ENCODE measurements around the gene DLX2.

The DLX2 gene

DNA sequence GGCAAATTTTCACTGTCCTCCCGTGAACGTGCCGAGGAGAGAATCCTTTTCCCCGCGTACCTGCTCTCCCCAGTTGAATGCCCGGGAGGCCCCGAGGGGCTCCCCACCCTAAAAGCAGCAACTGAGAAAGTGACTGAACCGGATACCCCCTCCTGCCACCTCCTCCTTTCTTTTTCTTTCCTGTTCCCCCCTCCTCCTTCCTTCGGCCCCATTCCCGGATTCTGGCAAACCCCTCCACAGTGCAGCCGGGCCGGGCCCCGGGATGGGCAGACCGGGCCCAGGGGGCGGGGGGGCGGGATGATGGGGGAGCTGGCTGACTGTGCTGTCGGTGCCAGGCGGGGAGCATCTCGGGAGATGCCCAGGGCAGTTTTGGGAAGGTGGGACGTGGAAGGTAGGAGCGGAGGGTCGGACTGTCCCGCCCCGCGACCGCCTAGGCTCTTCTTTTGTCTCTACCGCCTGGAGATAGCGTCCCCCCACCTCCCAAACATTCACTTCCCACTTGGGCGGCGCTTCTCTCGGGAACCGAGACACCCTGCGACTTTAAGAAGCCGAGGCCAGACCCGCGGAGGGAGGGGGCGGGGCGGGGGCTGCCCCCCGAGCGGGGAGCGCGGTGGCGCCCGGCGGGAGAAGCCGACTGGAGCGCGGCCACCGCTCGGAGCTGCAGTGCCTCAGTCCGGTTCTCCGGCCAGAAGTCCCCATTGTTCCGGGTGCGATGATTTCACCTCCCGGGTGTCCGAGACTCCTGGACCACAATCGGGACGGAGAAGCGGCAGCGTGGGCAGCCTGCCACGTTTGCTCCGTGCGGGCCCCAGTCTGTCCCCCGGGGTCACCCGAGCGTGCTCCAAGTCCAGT is 8.2 kb downstream of the DLX2 start:
- no peak for DNase-seq (ENCODE audit: low read depth)

DNA sequence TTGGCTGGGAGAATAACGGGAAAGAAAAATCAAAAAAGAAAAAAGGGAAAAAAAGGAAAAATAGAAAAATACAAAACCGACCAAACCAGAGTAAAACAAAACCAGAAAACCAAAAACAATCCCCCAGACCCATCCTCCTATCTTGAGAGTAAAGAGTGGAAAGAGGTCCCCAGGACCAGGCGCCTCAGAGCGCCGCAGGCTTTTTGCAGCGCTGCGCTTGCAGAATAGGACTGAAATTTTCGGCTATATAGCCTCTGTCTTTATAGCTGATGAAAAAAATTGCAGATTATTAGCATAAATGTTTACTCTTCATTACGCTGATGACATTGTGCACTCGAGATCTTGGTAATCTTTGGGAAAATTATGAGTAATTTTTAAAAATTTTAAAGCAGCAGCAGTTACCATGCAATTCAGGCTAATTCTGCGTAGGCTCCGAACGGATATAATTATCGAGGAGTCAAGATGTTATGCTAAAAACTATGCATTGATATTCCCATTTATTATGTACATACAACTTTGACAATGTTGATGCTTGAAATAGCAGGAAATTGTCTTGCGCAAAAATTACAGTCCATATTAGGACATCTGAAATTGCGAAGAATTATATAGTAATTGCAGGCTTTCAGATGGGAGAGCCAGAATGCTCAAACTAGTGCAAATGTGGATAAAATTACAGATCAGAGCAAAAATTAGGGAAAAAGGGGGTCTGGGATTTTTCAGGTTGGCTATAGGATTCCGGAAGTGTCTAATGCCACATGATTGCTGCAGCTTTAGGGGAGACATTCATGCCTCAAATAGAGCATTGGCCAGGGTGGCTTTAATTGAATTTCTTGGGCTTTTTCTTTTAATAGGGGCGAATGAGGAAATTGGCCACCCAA is 9.0 kb downstream of the DLX2 start:
- no peak for DNase-seq (ENCODE audit: low read depth)

DNA sequence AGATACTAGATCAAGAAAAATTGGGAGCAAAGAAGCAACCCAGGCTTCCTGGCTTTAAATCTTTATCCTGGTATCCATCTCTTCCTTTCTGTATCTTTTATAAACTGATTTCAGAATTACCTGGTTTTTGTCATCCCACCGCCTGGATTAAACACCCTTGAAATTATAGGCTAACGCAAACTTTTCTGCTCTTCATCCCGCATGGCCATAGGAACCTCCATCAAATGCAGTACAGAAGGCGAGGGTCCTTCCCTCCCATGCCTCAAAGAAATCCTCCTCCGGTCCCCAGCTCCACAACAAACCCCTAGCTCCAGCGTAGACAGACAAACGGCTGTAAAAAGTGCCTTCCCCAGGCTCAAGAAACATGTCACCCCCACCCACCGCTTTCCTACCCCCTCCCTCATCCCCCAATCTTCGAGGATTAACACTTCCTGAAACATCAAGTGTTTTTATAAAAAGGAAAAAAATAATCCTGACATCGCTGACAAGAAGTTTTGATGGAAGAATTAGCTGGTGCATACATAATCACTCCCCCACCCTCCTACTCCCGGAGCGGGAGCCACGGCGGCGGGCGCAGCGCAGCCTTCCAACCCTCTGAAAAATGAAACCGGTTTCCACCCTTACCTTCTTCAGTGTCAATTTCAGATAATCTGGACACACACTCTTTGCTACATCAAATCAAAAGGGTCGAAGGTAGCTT is 9.8 kb downstream of the DLX2 start:
- no peak for DNase-seq (ENCODE audit: low read depth)

- no peak for DNase-seq (ENCODE audit: low read depth)
Observed at GRCh38 chr2:172091761-172092566, 10.7 kb downstream of the DLX2 start.

DNA sequence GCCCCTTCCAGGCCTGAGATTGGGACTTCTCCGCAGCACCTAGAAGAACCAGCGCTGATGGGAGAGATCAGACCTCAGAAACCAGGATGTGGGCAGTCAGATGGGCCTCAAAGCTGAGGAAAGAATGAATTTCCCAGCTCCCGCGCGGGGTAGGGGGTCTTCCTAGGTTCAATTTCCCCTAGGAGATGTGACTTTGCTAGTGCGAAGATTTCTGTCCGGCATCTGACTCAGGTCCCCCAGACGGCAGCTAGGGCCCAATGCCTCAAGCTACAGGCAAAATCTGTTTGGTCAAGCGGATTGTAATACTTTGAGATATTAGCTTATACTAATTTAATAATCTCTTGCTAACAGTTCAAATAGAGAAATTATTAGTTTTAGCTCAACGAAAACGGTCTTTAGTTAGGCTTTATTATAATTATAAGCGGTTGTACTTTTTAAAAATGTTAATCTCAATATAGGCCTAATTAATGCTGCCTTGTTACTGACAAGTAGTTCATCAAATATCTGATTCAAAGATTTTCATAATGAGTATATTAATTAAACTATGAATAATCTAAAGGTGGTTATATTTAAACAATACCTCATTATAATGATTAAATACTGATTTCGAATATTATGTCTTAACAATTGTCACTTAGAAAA is 11.6 kb downstream of the DLX2 start:
- no peak for DNase-seq (ENCODE audit: low read depth)

DNA sequence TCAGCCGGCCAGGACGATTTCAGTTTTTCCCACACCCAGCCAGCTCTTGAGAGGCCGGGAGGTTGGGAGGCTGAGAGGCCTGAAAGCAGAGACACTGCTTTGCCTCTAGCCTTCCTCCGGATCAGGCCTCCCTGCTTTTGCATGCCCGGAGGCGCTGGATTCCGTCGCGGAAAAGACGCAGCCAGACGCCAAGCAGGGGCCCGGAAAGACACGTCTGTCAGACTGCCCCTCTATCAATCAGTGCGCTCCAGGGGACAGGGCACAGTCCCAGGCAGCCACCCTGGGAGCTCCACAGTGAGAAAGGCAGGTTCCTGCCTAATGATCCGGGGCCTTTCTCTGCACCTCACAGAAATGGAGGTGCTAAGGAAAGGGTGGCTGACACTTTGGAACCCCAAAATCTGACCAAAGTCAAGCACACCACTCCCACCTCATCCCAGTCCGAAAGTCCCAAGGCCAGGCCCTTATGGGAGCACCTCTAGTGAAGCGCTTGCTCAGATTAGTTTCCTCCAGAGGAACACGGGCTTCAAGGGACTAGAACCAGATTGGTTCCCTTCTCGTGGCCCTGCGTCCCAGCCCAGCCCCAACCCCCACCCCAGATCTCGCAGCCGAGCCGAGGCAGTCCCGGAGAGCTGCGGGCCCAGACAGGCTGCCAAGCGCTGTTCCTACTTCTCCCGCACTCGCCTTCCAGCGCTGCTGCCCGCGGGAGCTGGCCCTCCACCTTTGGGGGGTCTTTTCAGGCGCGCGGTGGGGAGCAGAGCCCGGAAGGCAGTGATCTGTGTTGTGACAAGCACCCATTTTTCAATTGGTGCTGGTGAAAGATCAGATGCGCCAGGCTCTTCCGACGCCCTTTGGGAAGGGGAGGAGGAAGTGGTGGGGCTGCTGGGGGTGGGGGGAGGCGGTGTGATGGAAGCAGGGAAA is 12.4 kb downstream of the DLX2 start:
- DNase-seq (ENCODE audit: low read depth): no peak

DNA sequence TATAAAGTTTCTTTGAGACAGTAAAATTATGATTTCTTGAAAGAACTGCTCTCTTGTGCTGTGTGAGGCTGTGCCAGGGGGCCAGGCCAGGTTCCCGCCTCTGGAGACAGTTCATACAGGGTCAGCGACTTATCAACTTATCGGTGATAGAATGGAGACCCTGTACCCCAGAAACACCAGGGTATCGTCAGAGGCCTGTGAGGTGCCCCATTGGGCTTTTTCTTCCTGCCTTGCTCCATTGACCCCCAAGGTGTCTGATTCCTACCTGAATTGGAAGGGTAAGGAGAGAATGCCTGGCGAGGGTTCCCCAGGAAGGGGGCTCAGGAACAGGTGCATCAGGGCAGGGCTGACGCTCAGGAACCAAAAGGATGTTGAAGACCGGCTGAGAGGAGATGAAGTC is 13.1 kb downstream of the DLX2 start:
- DNase-seq (ENCODE audit: low read depth): no peak

GRCh38 chr2:172089005-172089504 is 13.6 kb downstream of the DLX2 start:
- DNase-seq (ENCODE audit: low read depth): no peak

DNA sequence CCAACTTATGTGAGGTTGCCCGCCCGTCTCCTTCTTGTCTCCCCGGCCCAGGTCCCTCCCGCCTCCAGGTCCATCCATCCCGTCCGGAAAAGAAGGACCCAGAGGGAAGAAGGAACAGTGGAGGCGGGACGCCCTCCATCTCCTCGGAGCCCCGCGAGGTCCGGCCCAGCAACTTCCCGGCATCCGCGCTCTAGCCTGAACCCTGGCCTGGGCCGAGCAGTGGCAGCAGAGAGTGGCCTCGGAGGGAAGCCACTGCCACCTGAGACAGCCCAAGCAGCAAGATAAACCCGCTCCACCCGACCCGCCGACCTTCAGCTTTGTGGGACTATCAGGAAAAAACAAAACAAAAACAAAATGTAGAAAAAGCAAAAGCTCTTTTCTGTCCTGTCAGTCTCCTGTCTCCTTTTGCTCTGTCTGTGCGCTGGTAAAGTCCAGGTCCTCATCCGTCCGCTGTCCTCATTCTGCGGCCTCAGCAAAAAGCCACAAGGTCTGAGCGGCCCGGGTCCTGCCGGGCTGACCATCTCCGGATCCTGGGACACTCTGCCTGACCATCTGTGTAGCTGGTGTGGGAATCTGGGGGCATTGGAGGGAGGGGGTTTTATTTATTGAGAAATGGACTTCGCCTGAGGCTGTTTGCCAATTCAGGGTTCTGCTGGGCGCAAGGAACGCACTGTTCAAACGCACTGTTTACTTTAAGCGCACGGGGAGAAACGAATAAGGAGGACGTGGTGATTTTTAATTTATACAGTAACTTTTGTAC is 14.3 kb downstream of the DLX2 start:
- DNase-seq (ENCODE audit: low read depth): no peak

GRCh38 chr2:172087780-172088244 is 14.9 kb downstream of the DLX2 start:
- DNase-seq (ENCODE audit: low read depth): no peak

DNA sequence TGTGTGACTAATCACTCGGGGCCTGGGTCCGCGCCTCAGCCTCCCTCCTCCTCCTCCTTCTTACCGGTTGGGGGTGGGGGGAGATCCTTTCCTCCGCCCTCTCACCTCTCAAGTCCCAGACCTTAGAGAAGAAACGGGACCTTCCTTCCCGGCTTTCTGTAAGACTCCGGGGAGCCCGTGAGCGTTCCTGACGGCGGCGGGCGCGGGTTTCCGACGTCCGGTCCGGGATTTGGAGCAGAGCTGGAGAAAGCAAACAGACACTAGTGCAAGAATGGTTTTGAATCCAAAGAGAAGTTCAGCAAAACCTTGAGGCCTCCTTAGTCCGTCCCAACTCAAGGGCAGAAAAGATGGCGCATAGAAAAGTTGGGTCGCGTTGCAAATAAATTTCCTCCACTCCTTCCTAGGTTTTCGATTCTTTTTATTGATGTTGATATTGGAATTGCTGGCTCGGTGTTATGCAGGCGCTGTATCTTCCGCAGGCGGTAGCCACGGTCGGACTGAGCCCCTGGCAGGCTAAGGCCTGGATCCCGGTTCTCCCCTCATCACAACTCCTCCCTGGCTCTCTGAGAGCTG is 15.4 kb downstream of the DLX2 start:
- no peak for DNase-seq (ENCODE audit: low read depth)

DNA sequence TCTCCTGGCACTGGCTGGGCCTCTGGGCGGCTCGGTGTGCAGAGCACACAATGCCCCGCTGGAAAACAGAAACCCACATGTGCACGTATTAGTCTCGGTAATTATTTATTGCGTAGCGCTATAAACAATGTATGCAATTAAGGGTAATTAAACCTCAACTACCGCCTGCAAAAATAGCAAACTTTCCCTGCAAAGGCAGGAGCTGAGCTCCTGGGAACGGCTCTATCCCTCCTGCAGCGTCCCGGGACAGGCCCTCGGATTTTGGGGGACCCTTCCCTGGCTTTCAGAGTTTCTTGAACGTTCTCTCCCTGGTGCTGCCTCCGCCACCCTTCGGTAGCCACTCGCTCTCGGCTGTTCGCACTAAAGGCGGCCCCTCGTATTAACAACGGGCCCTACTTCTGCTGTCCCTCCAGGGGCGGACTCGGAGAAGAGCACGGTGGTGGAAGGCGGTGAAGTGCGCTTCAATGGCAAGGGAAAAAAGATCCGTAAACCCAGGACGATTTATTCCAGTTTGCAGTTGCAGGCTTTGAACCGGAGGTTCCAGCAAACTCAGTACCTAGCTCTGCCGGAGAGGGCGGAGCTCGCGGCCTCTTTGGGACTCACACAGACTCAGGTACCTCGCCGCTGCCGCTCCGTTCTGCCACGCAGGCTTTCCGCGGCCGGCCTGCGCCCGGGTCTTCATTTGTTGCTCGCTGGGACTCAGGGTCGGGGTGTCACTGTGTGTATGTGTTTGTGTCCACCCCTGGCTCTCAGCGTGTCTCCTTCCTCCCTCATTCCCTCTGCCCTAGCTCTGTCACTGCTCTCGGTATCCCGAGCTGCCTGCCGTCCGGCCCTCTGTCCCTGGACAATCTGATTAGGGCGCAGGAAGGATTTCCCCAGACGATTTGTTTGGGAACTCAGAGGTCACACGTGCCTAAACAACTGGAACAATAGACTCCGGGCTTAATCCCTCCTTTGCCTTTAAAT is 16.2 kb downstream of the DLX2 start:
- DNase-seq (ENCODE audit: low read depth): peak; percentile 40

DNA sequence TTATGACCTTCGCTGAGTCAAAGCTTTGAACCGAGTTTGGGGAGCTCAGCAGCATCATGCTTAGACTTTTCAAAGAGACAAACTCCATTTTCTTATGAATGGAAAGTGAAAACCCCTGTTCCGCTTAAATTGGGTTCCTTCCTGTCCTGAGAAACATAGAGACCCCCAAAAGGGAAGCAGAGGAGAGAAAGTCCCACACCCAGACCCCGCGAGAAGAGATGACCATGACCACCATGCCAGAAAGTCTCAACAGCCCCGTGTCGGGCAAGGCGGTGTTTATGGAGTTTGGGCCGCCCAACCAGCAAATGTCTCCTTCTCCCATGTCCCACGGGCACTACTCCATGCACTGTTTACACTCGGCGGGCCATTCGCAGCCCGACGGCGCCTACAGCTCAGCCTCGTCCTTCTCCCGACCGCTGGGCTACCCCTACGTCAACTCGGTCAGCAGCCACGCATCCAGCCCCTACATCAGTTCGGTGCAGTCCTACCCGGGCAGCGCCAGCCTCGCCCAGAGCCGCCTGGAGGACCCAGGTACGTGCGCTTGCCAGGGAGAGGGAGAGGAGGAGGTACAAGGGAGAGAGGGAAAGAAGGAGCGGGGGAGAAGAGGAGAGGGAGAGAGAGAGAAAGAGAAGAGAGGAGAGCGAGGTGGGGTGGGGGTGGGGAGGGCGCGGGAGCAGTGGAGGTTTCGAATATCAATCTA is 17.1 kb downstream of the DLX2 start, which contains the start of gene DLX1:
DLX1 (plus strand) TSS at position 48 of the 700 bp plus-strand sequence; CDS start at position 219, 171 bp downstream.
- no peak for DNase-seq (ENCODE audit: low read depth)

DNA sequence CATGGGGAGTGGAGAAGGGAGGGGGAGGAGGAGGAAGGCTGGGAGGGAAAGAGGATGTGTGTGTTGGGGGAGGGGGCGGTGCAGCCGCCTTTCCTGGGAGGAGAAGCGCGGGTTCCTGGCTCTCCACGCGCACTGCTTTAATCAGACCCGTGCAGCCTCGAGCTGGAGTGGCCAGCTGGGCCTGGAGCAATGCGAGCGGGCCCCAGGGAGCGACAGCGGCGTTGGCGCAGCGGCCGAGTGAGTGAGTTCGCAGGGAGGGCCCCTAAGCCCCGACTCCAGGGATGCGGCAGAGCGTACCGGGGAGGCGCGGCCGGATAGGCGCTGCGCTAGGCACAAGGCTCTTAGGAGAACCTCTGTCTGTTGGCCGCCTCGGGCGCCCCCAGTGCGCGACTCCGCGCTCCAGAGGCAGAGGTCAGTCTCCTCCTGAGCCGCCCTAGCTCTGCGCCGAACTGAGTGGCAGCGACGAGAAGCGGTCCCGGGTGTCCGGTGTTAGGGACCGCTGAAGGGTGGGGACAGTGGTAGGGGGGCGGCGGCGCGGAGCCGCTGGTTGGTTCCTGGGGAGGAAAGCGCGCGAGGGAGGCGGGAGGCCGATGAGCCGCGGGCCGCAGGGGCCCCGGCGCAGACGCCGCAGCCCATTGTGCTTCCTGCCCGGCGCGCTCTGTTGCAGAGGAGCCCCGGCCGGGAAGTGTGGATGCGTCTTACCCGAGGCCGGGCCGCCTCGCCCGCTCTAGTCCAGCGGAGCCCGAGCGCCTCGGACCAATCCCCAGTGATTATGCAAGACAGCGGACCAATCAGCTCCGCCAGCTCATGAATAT is 17.8 kb downstream of the DLX2 start:
- no peak for DNase-seq (ENCODE audit: low read depth)

DNA sequence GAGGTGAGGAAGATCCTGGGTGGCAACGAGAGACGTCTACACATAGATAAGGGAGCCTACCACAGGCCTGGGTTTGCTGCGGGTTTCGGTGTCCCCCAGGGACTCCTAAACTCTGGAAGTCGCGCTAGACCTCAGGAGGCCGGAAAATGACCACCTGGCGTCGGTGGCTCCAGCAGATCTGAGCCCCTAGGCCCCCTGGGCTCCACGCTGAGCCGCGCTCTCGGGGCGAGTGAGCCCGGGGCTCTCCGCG is 18.4 kb downstream of the DLX2 start:
- no peak for DNase-seq (ENCODE audit: low read depth)
